Measurements from ENCODE around the gene GABRA5. TPM values are rescaled to one million over a fixed set of nuclear protein-coding genes. Genes with fewer than 3 reads are reported as not detected.

GABRA5 gene
- total RNA-seq: 4.6 and 5.9 TPM in 2 replicates

DNA sequence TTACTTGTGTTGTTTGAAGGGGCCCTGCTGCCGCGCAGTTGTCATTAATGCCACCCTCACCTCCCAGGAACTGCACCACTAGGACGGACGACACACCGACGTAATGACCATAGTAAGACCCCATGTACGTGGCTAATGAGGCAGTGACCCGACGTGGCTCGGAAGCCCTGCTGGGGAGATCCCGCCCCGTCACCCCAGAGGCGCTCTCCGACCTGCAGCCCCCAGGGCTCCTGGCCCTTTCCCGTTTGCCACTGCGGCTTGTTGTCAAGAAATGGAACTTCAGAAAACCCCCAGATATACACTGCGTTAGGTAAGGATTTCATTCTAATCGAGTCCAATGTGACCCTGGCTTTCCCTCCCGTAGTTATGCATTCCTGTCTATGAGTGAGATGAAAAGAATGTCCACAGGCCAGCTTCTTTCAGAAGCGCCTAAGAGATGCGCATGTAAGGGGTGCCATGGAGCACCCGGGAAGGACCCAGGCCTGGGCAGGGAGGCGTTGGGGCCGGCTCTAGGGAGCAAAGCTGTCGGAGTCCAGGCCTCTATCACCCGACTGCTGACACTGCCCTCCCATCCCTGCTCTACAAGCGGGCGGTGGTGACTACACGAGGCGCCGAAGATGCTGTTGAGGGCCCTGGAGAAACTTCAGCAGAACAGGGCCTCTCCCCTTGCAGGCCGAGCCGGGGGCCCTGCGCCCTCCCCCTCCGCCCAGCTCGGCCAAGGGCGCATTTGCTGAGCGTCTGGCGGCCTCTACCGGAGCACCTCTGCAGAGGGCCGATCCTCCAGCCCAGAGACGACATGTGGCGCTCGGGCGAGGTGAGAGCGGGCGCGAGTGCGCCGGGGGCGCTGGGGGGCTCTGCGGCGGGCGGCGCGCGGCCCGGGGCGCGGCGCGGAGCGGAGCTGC, at the start of gene GABRA5:
TSS of gene GABRA5 (plus strand) at position 765 of the 902 bp plus-strand sequence. CDS start 2,187 bp downstream, outside the sequence.

DNA sequence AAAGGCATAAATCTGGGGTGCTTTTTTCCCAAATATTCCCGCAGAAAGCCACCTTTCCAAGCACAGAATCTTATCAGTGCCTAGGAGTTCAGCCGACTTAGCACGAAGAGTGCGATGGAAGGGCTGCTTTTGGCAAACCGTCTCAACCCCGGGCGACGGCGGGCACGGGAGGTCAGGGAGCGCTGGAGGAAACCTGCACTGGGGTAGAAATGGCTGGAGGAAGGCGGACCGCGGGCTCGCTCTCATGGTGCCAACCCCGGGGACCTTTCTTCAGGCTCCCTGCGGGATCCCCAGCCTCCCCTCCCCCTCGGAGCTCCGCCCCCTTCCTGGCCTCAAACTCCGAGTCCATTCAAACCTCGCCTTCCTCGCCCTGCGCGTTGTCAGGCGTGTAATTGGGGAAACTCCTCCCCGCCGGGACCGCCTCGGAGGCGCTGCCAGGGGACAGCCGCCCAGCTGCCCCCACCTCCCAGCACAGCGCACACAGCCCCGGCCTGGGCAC, 103.9 kb downstream of the GABRA5 start, which contains the start of gene GABRG3:
TSS of gene GABRG3 (plus strand) at position 470 of the 499 bp plus-strand sequence.

Other genes starting within 250 kb of the GABRA5 start
- 0.76 and 3.5 TPM in 2 replicates for gene GABRB3, start 94.0 kb upstream of the GABRA5 start, total RNA-seq
- not detected in 2 replicates for gene GABRG3, start 104.1 kb downstream of the GABRA5 start, total RNA-seq